ENCODE results near the gene ROBO2.

DNA sequence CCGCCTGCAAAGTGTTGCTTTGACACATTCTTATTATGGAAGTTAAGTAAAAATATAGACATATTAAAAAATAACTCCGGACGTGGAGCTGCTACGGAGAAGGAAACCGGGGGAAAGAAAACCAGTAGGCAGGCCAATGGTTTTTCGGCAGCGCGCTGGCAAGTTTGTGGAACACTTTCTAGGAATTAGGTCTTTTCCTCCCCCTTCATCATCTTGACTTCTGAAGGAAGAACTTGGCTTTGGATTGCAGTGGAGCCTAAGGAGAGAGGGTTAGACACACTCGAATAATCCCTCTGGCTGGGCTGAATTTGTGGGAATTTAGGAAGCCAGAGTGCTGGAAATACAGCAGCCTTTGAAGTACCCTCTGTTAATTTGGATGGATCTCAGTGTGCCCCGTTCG lies 317 bp downstream of the ROBO2 start:
- TF ChIP-seq, protein P1, sequence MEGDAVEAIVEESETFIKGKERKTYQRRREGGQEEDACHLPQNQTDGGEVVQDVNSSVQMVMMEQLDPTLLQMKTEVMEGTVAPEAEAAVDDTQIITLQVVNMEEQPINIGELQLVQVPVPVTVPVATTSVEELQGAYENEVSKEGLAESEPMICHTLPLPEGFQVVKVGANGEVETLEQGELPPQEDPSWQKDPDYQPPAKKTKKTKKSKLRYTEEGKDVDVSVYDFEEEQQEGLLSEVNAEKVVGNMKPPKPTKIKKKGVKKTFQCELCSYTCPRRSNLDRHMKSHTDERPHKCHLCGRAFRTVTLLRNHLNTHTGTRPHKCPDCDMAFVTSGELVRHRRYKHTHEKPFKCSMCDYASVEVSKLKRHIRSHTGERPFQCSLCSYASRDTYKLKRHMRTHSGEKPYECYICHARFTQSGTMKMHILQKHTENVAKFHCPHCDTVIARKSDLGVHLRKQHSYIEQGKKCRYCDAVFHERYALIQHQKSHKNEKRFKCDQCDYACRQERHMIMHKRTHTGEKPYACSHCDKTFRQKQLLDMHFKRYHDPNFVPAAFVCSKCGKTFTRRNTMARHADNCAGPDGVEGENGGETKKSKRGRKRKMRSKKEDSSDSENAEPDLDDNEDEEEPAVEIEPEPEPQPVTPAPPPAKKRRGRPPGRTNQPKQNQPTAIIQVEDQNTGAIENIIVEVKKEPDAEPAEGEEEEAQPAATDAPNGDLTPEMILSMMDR (tag by site-specific recombination; IDR thresholded peaks at IDR 0.05), result no peak
- TF ChIP-seq MYNN (tag by site-specific recombination; IDR thresholded peaks at IDR 0.05; ENCODE audit: borderline replicate concordance), result no peak

Data from HEK293 (cell line).